Uterus (tissue), 4 donors: ENCODE results near the gene PPFIBP2. TPM values are rescaled to one million over a fixed set of nuclear protein-coding genes. Genes with fewer than 3 reads are reported as not detected.

ENCODE experiments used
- DNase-seq, 2 donors: peaks; one replicate each; pipeline ENCODE4 v3.0.0-alpha.2; 2019 to 2020
- H3K27ac ChIP-seq, 2 donors: fragments of 200-600 bp; sonication (generic); 1 replicate in 1 of 2; 2 replicates in 1 of 2; pipeline ENCODE4 v1.5.1; 2016 to 2018
- H3K27me3 ChIP-seq, 2 donors: fragments of 200-600 bp; sonication (generic); one replicate each; pipeline ENCODE4 v1.5.1; 2018 to 2019; ENCODE audit warnings: control low read depth in 1 of 2
- H3K36me3 ChIP-seq, 2 donors: fragments of 200-600 bp; sonication (generic); one replicate each; pipeline ENCODE4 v1.5.1; 2019; ENCODE audit warnings: control low read depth in 1 of 2
- H3K4me1 ChIP-seq, 2 donors: fragments of 200-600 bp; sonication (generic); one replicate each; pipeline ENCODE4 v1.5.1; 2018 to 2019; ENCODE audit warnings: control low read depth in 1 of 2
- H3K4me3 ChIP-seq, 2 donors: fragments of 200-600 bp; sonication (generic); 1 replicate in 1 of 2; 2 replicates in 1 of 2; pipeline ENCODE4 v1.5.1; 2018 to 2019; ENCODE audit warnings: mild to moderate bottlenecking in 1 of 2
- H3K9me3 ChIP-seq, 2 donors: fragments of 200-600 bp; sonication (generic); one replicate each; pipeline ENCODE4 v1.5.1; 2019; ENCODE audit warnings: control low read depth in 1 of 2
- CTCF ChIP-seq, 4 experiments: fragments of 200-600 bp in 2 of 4; fragments of 450-650 bp in 2 of 4; sonication (generic) in 2 of 4; IDR thresholded peaks; one replicate each; pipeline ENCODE4 v1.5.1; 2016 to 2019; ENCODE audit warnings: antibody characterized with exemption in 4 of 4, mild to moderate bottlenecking in 2 of 4, moderate library complexity in 1 of 4
- POLR2A ChIP-seq, 2 donors: fragments of 450-650 bp; IDR thresholded peaks; one replicate each; pipeline ENCODE4 v1.6.1; 2016; ENCODE audit warnings: antibody characterized with exemption in 2 of 2, mild to moderate bottlenecking in 1 of 2, moderate library complexity in 1 of 2
- intact Hi-C: fragments of 100-400 bp; cut with DNase I; formaldehyde crosslinking; loops from one replicate; pipeline ENCODE4 v1.15.1; 2023; ENCODE audit warnings: low total_unique reads
- total RNA-seq, 4 donors: library from RNA; depleted of rRNA in 3 of 4; stranded (reverse); fragments of >200 nt in 3 of 4; gene quantifications; one replicate each; pipeline versions ENCODE4 v1.1.0 to v1.2.4, GENCODE V29; 2014 to 2023
- donor health status: DM: yes; HTN: yes; CAD: no.

Gene PPFIBP2
- total RNA-seq, 4 donors from 2014 or later: 2.1 to 36.2 (median 15.2) TPM

GRCh38 chr11:7595016-7595866 is 81.4 kb downstream of the PPFIBP2 start:
- H3K4me3 ChIP-seq: no peak overlapping the region

GRCh38 chr11:7595951-7596350 is 82.2 kb downstream of the PPFIBP2 start:
- Histone ChIP-seq H3K4me3 (no peak overlapping the region), H3K27ac (peak overlapping the region; percentile 6 to 19), H3K9me3 (no peaks in the 10 kb centered on the region), H3K27me3 (no peaks in the 10 kb centered on the region), H3K36me3 (no peaks in the 10 kb centered on the region), H3K4me1 (no peaks in the 10 kb centered on the region)
- TF ChIP-seq POLR2A (IDR thresholded peaks at IDR 0.05) (no peak), CTCF (IDR thresholded peaks at IDR 0.05) (no peak)
- intact Hi-C loops: no loop called here
- DNase-seq: no peak

More at GRCh38 chr11:7595016-7595866, 81.4 kb downstream of the PPFIBP2 start:
- H3K27me3 ChIP-seq: no peaks in the 10 kb centered on the region
- no peak for DNase-seq
- TF ChIP-seq CTCF (IDR thresholded peaks at IDR 0.05) (no peak), POLR2A (IDR thresholded peaks at IDR 0.05) (no peak)
- no peaks in the 10 kb centered on the region for H3K9me3 ChIP-seq
- intact Hi-C loops: no loop called here
- no peaks in the 10 kb centered on the region for H3K4me1 ChIP-seq
- no peaks in the 10 kb centered on the region for H3K36me3 ChIP-seq
- H3K27ac ChIP-seq: no peak overlapping the region

GRCh38 chr11:7596975-7597391 is 83.2 kb downstream of the PPFIBP2 start:
- Histone ChIP-seq H3K4me1 (no peaks in the 10 kb centered on the region), H3K4me3 (no peak overlapping the region), H3K27me3 (no peaks in the 10 kb centered on the region), H3K27ac (no peak overlapping the region), H3K9me3 (no peaks in the 10 kb centered on the region), H3K36me3 (no peaks in the 10 kb centered on the region)
- intact Hi-C loops: no loop called here
- TF ChIP-seq CTCF (IDR thresholded peaks at IDR 0.05) (no peak), POLR2A (IDR thresholded peaks at IDR 0.05) (no peak)
- DNase-seq: no peak

- Histone ChIP-seq H3K27me3 (no peaks in the 10 kb centered on the region), H3K9me3 (no peaks in the 10 kb centered on the region), H3K4me3 (no peak overlapping the region), H3K4me1 (no peaks in the 10 kb centered on the region), H3K27ac (no peak overlapping the region), H3K36me3 (no peaks in the 10 kb centered on the region)
- no peak for DNase-seq
- TF ChIP-seq CTCF (IDR thresholded peaks at IDR 0.05) (no peak), POLR2A (IDR thresholded peaks at IDR 0.05) (no peak)
- intact Hi-C loops: no loop called here
Measured at GRCh38 chr11:7597620-7598019, 83.8 kb downstream of the PPFIBP2 start.

- no peaks in the 10 kb centered on the region for H3K9me3 ChIP-seq
- DNase-seq: no peak
- H3K4me1 ChIP-seq: no peaks in the 10 kb centered on the region
- H3K4me3 ChIP-seq: no peak overlapping the region
- no peak for TF ChIP-seq POLR2A (IDR thresholded peaks at IDR 0.05)
- TF ChIP-seq CTCF (IDR thresholded peaks at IDR 0.05): no peak
- intact Hi-C loops: no loop called here
- H3K27me3 ChIP-seq: no peaks in the 10 kb centered on the region
- H3K27ac ChIP-seq: no peak overlapping the region
- H3K36me3 ChIP-seq: no peaks in the 10 kb centered on the region
Measured at GRCh38 chr11:7599209-7599608, 85.4 kb downstream of the PPFIBP2 start.
